ENCODE results near the gene NKD2.

- no peak for TF ChIP-seq CTCF (IDR thresholded peaks at IDR 0.05; ENCODE audit: poor library complexity)
- TF ChIP-seq EZH2phosphoT487 (IDR thresholded peaks at IDR 0.05; ENCODE audit: low read depth, severe bottlenecking, unreplicated experiment), result no peak
- TF ChIP-seq EZH2 (IDR thresholded peaks at IDR 0.05; ENCODE audit: borderline replicate concordance), result no peak
Measured at GRCh38 chr5:1013948-1014301, 5.3 kb downstream of the NKD2 start.
